ENCODE measurements around the gene UBE2QL1.

GRCh38 chr5:6542421-6543345, 94.0 kb downstream of the UBE2QL1 start:
- TF ChIP-seq CTCF (IDR thresholded peaks at IDR 0.05) (no peak), ZMAT4 (CRISPR knock-in tag; IDR thresholded peaks at IDR 0.05) (no peak), ETV6 (CRISPR knock-in tag; IDR thresholded peaks at IDR 0.05) (no peak), ZNF138 (CRISPR knock-in tag; conservative IDR thresholded peaks at IDR 0.05) (no peak), CREB1 (CRISPR knock-in tag; IDR thresholded peaks at IDR 0.05) (no peak), FOXP4 (CRISPR knock-in tag; IDR thresholded peaks at IDR 0.05) (no peak), E2F4 (CRISPR knock-in tag; IDR thresholded peaks at IDR 0.05; ENCODE audit: borderline replicate concordance, low read depth) (no peak), AFF4 (CRISPR knock-in tag; IDR thresholded peaks at IDR 0.05; ENCODE audit: borderline replicate concordance) (no peak), PREB (CRISPR knock-in tag; IDR thresholded peaks at IDR 0.05; ENCODE audit: borderline replicate concordance) (no peak), ZBTB43 (CRISPR knock-in tag; IDR thresholded peaks at IDR 0.05) (no peak)

Data from WTC11 (cell line).